ENCODE measurements around the gene CNBP.
A peak's percentile ranks its signal among the peaks of the same experiment; 100 is the strongest.
"Not testable (repeated sequence)": the region's sequence is repeated elsewhere in the genome, so short reads cannot be mapped to it uniquely, and the experiment has no call there.

CNBP gene

DNA sequence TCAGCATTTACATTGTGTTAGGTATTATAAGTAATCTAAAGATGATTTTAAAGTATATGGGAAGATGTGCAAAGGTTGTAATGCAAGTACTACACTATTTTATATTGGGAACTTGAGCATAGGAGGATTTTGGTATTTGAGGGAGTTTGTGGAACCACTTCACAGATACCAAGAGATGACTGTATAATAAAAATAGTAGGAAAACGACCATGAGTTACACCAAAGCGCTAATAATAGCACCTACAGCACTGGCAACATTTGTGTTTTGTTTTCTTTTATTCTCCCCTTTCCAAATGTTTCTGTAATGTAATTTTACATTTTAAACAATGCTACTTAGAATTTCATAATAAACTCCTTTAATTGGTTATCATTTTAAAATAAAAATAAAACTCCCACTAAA is 10.5 kb downstream of the CNBP start:
- ATAC-seq (no peak), DNase-seq (no peak)
- H3K4me1 Mint-ChIP-seq: peaks cover 64% of the 10 kb centered on the region
- H3K36me3 Mint-ChIP-seq (ENCODE audit: low read depth): peaks cover 74% of the 10 kb centered on the region
- no peaks in the 10 kb centered on the region for H3K9me3 Mint-ChIP-seq
- H3K27me3 Mint-ChIP-seq: no peaks in the 10 kb centered on the region
- H3K27ac Mint-ChIP-seq: peak overlapping the region; percentile 39
- H3K4me3 Mint-ChIP-seq: no peak overlapping the region

DNA sequence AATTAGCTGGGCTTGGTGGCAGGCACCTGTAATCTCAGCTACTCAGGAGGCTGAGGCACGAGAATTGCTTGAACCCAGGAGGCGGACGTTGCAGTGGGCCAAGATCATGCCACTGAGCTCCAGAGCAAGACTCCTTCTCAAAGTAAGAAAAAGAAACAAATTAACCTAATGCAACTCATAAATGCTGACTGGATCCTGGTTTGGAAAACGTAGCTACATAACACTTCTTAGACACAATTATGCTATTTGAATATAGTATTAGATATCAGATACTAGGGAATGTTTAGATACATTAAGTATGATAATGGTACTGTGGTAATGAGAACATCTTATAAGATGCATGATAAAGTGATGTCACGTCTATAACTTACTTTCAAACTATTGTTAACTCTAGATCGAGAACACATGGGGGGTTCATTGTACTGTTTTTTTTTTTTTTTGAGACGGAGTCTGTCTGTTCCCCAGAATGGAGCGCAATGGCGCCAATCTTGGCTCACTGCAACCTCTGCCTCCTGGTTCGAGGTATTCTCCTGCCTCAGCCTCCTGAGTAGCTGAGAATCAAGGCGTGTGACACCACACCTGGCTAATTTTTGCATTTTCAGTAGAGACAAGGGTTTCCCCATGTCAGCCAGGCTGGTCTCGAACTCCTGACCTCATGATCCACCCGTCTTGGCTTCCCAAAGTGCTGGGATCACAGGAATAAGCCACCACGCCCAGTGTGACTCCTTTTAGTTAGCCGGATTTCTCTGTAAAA is 16.9 kb downstream of the CNBP start:
- DNase-seq (no peak), ATAC-seq (no peak)
- Mint-ChIP-seq H3K27ac (no peak overlapping the region), H3K27me3 (no peaks in the 10 kb centered on the region), H3K36me3 (ENCODE audit: low read depth) (peaks cover 52% of the 10 kb centered on the region), H3K4me3 (no peak overlapping the region), H3K9me3 (no peaks in the 10 kb centered on the region), H3K4me1 (peaks cover 26% of the 10 kb centered on the region)

DNA sequence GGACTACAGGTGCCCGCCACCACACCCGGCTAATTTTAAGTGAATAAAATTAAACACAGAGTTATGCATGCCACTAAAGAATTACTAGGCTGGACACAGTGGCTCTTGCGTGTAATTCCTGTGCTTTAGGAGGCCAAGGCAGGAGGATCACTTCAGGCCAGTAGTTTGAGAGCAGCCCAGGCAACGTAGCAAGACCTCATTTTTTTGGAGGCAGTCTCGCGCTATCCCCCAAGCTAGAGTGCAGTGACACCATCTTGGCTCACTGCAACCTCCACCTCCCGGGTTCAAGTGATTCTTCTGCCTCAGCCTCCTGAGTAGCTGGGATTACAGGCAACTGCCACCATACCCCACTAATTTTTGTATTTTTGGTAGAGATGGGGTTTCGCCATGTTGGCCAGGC is 18.1 kb downstream of the CNBP start:
- H3K27me3 Mint-ChIP-seq, H3K4me3 Mint-ChIP-seq, ATAC-seq, DNase-seq, H3K27ac Mint-ChIP-seq, H3K9me3 Mint-ChIP-seq: not testable (repeated sequence)
- peaks cover 24% of the 10 kb centered on the region for H3K4me1 Mint-ChIP-seq
- H3K36me3 Mint-ChIP-seq (ENCODE audit: low read depth): peaks cover 47% of the 10 kb centered on the region

DNA sequence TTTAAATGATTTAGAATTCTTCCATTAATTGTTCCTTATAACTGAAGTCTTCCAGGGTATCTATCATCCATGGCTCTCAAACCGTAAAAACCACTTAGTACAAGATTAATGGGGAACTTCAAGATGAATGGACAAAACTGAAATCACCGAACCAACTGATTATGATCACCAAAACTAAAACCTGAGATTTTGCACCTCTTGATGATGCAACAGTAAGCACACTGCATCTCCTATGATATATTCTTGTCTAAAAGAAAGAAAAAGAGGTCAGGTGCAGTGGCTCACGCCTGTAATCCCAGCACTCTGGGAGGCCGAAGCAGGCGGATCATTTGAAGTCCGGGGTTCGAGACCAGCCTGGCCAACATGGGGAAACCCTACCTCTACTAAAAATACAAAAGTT is 19.2 kb downstream of the CNBP start:
- H3K36me3 Mint-ChIP-seq (ENCODE audit: low read depth): peaks cover 36% of the 10 kb centered on the region
- DNase-seq: no peak
- peaks cover 2% of the 10 kb centered on the region for H3K27me3 Mint-ChIP-seq
- no peak overlapping the region for H3K4me3 Mint-ChIP-seq
- H3K4me1 Mint-ChIP-seq: peaks cover 33% of the 10 kb centered on the region
- no peaks in the 10 kb centered on the region for H3K9me3 Mint-ChIP-seq
- H3K27ac Mint-ChIP-seq: peak overlapping the region; percentile 35
- ATAC-seq: no peak

DNA sequence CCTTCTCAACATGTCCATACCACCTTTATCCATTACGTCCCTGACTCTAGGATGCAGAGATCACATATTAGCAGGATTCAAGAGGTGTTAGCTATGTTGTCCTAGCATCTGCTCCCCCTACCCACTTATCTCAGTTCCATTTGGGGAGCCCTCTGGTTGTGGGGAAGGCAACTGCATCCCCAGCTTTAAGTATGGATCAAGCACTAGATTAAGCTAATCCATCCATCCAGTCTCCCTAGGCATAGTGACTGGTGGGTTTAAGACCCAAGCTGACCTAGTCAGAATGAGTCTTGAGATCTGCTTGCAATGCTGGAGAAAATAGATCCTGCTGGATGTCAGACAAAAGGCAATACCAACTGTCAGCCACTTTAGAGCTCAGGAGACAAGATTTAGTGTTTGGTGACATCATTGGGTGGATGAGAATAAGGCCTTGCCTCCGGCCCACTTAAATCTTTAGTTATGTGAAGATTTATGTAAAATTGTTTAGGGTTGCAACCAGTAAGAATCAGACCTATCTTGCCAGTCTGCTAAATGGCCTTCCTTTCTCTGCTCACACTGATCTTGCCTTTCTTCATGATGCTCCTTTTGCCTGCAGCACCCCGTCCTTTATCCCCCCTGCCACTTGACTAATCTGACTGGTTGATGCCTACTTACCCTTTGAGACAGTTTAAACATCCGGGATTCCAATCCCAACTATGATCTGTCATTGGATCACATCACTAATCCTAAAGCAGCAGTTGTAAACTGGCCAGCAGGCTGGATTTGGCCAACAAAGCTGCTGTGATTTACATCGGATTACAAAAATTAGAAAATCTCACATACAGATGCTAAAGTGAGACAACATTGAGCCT is 20.7 kb downstream of the CNBP start:
- Mint-ChIP-seq H3K27me3 (peaks cover 2% of the 10 kb centered on the region), H3K36me3 (ENCODE audit: low read depth) (peaks cover 32% of the 10 kb centered on the region), H3K9me3 (no peaks in the 10 kb centered on the region), H3K4me1 (peaks cover 42% of the 10 kb centered on the region), H3K27ac (peak overlapping the region; percentile 100), H3K4me3 (peak overlapping the region; percentile 97)
- DNase-seq: no peak
- ATAC-seq: no peak

DNA sequence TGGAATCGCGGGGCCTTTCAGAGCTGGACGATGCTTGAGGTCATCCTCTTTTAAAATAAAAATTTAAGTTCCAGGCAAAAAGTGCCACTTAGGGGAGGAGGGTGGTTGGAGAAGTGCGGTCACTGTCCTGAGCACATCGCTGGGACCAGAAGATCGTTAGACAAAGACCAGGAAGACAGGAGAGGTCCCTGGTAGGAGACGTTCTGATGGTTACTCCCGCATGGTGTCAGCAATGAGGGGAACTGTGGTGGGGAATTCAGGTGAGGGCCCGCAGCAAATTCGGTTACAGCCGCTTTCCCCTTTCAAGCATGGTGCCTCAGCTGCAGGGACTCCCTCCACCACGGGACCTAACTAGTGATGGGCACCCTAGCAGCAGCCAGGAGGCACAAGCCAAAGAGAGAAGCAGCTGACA is 21.8 kb downstream of the CNBP start:
- peak overlapping the region; percentile 100 for H3K27ac Mint-ChIP-seq
- peaks cover 21% of the 10 kb centered on the region for H3K36me3 Mint-ChIP-seq (ENCODE audit: low read depth)
- peaks cover 41% of the 10 kb centered on the region for H3K4me1 Mint-ChIP-seq
- H3K27me3 Mint-ChIP-seq: peaks cover 2% of the 10 kb centered on the region
- DNase-seq (peak; percentile 37), ATAC-seq (peak; percentile 30)
- H3K4me3 Mint-ChIP-seq: peak overlapping the region; percentile 97
- no peaks in the 10 kb centered on the region for H3K9me3 Mint-ChIP-seq

DNA sequence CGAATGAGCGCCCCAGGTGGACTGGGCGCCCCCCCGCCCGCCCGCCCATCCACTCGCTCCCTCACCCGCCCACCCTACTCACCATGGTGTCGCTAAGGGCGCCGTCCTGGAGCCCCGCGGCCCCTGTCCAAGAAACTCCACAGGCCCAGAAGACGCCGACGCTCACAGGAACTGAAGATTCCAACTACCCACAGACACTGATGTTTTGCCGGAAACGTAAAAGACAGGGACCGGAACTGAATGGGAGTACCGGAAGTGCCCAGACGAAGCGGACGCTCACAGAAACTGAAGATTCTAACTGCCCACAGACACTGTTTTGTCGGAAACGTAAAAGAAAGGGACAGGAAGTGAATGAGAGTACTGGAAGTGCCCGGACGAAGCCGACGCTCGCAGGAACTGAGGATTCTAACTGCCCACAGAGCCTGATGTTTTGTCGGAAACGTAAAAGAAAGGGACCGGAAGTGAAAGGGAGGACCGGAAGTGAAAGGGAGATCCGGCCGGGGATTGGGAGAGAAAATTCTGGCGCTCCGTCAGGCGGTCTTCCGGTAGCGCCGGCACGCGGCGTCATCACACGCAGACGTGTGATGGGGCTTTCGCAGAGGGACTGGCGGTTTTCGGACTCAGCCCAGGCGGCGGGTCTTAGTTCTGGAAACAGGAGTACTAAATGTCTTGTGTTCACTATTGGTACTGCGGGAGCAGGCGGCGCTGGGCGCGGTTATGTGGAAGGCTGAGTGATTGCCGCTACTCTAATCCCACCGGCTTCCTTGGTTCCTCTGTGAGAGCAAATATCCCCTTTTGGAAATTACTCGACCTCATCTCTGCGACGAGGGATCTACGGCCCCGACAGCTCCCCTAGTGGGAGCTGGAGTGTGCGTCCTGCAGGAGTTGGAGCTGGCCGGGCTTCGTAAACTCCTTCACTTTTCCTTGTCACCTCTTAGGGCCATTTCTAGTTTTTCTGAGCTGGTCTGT is 22.5 kb downstream of the CNBP start, which contains the start of gene ISY1:
TSS of gene ISY1 (minus strand) at position 173 of the 969 bp plus-strand sequence. CDS start at position 85, 88 bp downstream.
- Mint-ChIP-seq H3K4me1 (peaks cover 38% of the 10 kb centered on the region), H3K4me3 (peak within 1 kb of the TSS; percentile 97), H3K27ac (peak within 1 kb of the TSS; percentile 100), H3K27me3 (peaks cover 2% of the 10 kb centered on the region), H3K36me3 (ENCODE audit: low read depth) (peaks cover 16% of the 10 kb centered on the region), H3K9me3 (no peaks in the 10 kb centered on the region)
- peak; percentile 77 for ATAC-seq
- DNase-seq: peak; percentile 84

DNA sequence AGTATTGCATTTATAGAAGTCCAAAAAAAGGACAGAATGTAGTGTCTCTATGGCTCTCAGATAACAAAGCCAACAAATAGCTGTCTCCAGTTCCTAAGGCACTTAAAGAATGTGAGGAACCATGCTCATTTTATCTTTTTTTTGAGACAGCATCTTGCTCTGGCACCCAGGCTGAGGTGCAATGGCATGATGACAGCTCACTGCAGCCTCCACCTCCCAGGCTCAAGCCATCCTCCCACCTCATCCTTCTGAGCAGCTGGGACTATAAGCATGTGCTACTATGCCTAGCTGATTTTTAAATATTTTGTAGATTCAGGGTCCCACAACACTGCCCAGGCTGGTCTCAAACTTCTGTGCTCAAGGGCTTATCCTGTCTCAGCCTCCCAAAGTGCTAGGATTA is 38.9 kb downstream of the CNBP start:
- ATAC-seq (no peak), DNase-seq (no peak)
- H3K4me3 Mint-ChIP-seq: no peak overlapping the region
- peaks cover 22% of the 10 kb centered on the region for H3K36me3 Mint-ChIP-seq (ENCODE audit: low read depth)
- no peaks in the 10 kb centered on the region for H3K27me3 Mint-ChIP-seq
- no peaks in the 10 kb centered on the region for H3K9me3 Mint-ChIP-seq
- no peak overlapping the region for H3K27ac Mint-ChIP-seq
- H3K4me1 Mint-ChIP-seq: no peaks in the 10 kb centered on the region

DNA sequence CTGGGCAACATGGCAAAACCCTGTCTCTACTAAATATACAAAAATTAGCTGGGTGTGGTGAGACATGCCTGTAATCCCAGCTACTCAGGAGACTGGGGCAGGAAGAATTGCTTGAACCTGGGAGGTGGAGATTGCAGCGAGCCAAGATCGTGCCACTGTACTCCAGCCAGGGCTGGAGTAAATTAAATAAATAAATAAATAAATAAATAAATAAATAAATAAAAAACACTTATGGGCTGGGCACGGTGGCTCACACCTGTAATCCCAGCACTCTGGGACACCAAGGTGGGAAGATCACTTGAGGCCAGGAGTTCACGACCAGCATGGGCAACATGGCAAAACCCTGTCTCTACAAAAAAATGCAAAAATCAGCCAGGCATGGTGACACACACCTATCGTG is 42.7 kb downstream of the CNBP start:
- DNase-seq, H3K4me1 Mint-ChIP-seq, ATAC-seq, H3K27ac Mint-ChIP-seq, H3K4me3 Mint-ChIP-seq, H3K27me3 Mint-ChIP-seq, H3K9me3 Mint-ChIP-seq: not testable (repeated sequence)
- peaks cover 27% of the 10 kb centered on the region for H3K36me3 Mint-ChIP-seq (ENCODE audit: low read depth)

DNA sequence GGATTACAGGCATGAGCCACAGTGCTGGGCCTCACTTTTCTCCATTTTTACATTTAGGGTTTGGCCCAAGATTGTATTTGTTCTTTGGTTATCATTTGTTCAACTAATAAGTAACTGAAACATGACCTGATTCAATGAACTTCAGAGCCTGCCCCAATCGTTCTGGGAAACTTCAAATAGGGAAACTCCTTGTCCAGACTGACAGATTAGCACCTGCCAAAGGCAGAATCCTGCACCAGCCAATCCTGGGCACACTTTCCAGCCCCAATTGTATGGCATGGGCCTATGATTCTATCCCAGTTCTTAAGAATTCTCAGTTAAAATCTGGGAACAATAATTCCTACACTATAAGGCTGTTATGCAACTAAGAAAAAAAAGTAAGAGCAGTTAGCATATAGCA is 43.8 kb downstream of the CNBP start:
- Mint-ChIP-seq H3K4me1 (no peaks in the 10 kb centered on the region), H3K36me3 (ENCODE audit: low read depth) (peaks cover 22% of the 10 kb centered on the region), H3K4me3 (no peak overlapping the region), H3K27ac (no peak overlapping the region), H3K27me3 (no peaks in the 10 kb centered on the region), H3K9me3 (no peaks in the 10 kb centered on the region)
- no peak for DNase-seq
- no peak for ATAC-seq

DNA sequence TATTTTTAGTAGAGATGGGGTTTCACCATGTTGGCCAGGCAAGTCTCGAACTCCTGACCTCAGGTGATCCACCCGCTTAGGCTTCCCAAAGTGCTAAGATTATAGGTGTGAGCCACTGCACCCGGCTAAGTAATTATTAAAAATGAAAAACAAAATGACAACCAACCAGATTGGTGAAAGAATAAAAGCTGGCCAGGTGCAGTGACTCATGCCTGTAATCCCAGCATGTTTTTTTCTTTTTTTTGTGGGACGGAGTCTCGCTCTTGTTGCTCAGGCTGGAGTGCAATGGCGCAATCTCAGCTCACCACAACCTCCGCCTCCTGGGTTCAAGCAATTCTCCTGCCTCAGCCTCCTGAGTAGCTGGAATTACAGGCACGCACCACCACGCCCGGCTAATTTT is 47.4 kb downstream of the CNBP start:
- H3K36me3 Mint-ChIP-seq (ENCODE audit: low read depth): peaks cover 36% of the 10 kb centered on the region
- H3K27ac Mint-ChIP-seq, H3K9me3 Mint-ChIP-seq, H3K27me3 Mint-ChIP-seq, H3K4me3 Mint-ChIP-seq, ATAC-seq, DNase-seq, H3K4me1 Mint-ChIP-seq: not testable (repeated sequence)

DNA sequence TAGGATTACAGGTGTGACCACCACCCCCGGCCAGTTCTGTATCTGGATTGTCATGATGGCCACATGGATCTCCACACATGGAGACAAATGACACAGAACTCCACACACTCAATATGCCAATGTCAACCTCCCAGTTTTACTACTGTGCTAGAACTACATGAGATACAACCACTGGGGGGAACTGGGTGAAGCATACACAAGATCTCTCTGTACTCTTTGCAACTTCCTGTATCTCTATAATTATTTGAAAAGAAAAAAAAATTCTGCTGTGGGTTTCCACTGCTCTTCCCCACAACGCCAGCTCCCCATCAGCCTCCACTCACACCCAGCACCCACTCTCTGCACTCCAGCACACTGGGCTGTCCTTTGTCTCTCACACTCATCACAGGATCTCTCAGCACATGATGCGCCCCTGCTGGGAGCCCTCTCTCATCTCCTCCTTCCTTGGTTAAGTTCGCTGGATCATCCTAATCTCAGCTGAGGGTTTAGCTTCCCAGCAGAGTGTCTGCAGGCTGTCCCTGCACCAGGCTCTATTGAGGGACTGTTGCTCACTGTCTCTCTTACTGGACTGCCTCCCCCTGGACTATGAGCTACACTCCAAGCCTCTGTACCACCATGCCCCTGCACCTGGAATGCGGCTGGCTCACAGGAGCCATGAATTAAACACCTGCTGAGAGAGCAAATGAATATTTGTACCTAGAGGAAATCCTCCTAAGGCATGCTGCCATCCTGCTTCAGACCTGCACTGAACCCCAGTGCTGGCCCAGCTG is 51.4 kb downstream of the CNBP start:
- peaks cover 31% of the 10 kb centered on the region for H3K36me3 Mint-ChIP-seq (ENCODE audit: low read depth)

DNA sequence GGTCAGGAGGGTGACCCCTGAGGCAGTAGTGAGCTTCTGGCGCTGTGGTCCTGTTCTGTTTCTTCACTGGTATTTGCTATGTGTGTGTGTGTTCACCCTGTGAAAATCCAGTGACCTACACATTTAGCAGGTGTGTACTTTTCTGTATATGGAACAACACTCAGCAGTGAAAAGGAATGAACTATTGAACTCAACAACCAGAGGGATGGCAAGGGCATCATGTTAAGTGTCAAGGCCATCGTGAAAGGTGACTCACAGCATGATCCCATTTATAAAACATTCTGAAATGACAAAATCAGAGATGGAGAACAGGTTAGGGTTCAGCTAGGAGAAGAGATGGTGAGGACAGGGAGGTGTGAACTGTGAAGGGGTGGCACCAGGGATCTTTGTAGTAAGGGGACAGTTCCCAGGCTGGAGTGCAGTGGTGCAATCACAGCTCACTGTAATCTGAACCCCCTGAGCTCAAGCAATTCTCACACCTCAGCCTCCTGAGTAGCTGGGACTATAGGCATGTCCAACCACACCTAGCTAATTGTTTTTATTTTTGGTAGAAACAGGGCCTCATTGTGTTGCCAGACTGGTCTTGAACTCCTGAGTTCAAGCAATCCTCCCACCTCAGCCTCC is 52.1 kb downstream of the CNBP start:
- peaks cover 28% of the 10 kb centered on the region for H3K36me3 Mint-ChIP-seq (ENCODE audit: low read depth)
- H3K4me1 Mint-ChIP-seq: peaks cover 10% of the 10 kb centered on the region
- no peaks in the 10 kb centered on the region for H3K27me3 Mint-ChIP-seq
- DNase-seq: no peak
- no peak overlapping the region for H3K27ac Mint-ChIP-seq
- H3K9me3 Mint-ChIP-seq: no peaks in the 10 kb centered on the region
- no peak for ATAC-seq
- no peak overlapping the region for H3K4me3 Mint-ChIP-seq

More for the DNA sequence above, 51.4 kb downstream of the CNBP start:
- DNase-seq (no peak), ATAC-seq (peak; percentile 17)
- no peaks in the 10 kb centered on the region for H3K9me3 Mint-ChIP-seq
- H3K27me3 Mint-ChIP-seq: no peaks in the 10 kb centered on the region
- no peak overlapping the region for H3K4me3 Mint-ChIP-seq
- peak overlapping the region; percentile 4 for H3K27ac Mint-ChIP-seq
- H3K4me1 Mint-ChIP-seq: peaks cover 10% of the 10 kb centered on the region
